HTERT RPE-1 (cell line): Measurements from ENCODE around the gene NPHP3.

Experiments used
- in situ Hi-C: fragments of 300-500 bp; cut with MboI; formaldehyde crosslinking; loops from 4 replicates; pipeline ENCODE4 v1.14.3; 2020; ENCODE audit warnings: low sequenced_read_pairs

Gene NPHP3

GRCh38 chr3:132694991-132695390, 27.2 kb downstream of the NPHP3 start:
- in situ Hi-C loops: no loop called here

DNA sequence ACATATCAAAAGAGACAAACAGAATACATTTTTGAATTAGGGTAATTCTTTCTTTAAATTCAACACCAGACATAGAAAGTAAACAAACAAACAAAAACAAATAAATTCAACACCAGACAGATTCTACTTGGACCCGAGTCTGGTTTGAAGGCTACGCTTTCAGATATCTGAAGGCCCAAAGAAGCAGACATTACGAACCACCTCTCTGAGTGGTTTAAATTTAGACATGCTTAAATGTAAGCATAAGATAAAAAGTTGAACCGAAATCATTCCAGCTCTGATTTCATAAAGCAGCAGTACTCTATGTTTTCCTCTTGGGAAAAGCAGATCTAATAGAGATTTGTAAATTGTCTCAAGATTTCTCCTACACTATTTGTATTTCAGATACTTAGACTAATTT, 32.2 kb downstream of the NPHP3 start:
- in situ Hi-C loops: no loop called here

DNA sequence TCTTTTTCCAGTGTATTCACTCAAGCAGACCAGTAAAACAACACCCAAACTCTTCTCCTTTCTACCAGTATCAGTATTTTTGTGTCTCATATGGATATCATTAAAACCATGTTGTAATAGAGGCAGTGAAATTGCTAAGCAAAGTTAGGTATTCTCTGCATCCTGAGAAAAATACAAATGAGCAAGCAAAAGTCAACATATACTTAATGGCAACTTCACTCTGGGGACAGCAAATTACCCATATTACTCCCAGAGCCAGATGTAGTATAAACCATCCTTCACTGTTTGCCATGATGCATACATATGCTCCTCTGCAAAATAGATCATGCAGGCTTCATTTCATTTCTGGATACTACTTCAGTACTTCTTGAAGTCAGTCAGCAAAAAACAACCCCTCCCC, 40.0 kb downstream of the NPHP3 start:
- in situ Hi-C loops: no loop called here

- in situ Hi-C loops: no loop called here
Measured at GRCh38 chr3:132681421-132681820, 40.8 kb downstream of the NPHP3 start.

GRCh38 chr3:132679911-132680310, 42.3 kb downstream of the NPHP3 start:
- in situ Hi-C loops: no loop called here

GRCh38 chr3:132675408-132675807, 46.8 kb downstream of the NPHP3 start:
- in situ Hi-C loops: no loop called here

DNA sequence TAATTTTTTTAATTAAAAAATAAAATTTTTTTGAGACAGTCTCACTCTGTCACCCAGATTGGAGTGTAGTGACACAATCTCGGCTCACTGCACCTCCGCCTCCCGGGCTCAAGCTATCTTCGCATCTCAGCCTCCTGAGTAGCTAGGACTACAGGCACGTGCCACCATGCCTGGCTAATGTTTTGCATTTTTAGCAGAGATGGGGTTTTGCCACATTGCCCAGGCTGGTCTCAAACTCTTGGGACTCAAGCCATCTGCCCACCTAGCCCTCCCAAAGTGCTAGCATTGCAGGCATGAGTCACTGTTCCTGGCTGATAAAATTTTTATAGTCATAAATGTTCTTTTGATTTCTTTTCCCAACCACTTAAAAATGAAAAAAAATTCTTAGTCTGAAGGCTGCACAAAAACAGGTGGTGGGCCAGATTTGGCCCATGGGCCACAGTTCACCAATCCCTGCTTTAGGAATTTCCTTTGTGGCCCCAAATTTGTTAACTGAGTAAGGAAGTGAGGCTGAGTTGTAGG, 52.9 kb downstream of the NPHP3 start:
- in situ Hi-C loops: no loop called here

DNA sequence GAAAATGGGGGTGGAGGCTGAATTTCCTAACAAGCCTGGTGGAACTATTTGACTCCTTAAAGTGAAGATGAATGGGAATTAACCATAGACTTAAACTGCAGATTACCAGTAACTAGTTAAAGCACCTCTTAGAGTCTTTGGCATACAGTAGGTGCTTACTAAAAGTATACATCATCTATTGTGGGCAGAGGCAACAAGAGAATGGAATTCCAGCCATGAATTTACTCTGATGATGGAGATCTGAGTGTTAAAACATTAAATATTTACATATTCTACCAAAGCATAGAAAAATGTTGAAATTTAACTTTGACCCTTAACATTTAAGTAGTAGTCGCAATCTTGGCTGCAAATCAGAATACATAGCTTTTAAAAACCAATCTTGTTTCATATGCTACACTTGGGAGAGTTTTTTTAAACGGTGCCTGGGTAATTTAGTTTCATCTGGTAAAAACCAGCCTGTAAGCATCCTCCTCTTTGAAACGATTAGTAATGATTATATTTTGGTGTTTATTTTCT, 56.9 kb downstream of the NPHP3 start:
- in situ Hi-C loops: no loop called here

DNA sequence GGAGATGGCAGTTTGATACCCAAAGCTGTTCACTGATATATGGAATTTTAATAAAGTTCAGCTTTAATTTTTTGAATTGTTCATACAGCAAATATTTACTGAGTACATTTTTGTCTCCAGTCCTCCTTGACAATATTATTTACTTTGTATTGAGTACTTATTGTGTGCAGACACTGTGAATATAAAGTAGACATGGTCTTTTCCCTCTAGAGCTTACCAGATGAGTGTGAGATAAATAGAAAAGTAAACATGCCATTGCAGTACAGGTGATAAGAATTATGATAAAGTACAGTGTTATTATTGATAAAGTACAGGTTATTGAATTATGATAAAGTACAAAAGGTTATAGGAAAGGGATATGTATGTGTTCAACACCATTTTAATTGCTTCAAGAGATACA, 60.0 kb downstream of the NPHP3 start:
- in situ Hi-C loops: no loop called here

DNA sequence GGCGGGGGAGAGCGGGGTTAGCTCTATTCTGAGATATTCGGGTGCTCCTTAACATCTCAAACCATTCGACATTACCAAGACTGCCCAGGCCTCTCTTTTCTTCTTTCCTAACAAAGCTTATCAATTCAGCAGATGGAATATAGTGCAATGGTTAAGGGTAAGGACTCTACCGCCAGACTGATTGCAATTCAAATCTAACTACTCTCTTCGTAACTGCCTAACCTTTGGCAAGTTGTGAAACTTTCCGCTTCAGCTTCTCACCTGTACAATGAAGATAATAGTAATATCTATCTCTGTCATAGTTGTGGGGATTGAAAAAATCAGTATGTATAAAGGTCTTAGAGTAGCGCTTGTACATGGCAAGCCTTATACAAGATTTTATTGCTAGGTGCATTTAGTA, 61.1 kb downstream of the NPHP3 start:
- in situ Hi-C loops: no loop called here

GRCh38 chr3:132660811-132661070, 61.5 kb downstream of the NPHP3 start:
- in situ Hi-C loops: no loop called here

DNA sequence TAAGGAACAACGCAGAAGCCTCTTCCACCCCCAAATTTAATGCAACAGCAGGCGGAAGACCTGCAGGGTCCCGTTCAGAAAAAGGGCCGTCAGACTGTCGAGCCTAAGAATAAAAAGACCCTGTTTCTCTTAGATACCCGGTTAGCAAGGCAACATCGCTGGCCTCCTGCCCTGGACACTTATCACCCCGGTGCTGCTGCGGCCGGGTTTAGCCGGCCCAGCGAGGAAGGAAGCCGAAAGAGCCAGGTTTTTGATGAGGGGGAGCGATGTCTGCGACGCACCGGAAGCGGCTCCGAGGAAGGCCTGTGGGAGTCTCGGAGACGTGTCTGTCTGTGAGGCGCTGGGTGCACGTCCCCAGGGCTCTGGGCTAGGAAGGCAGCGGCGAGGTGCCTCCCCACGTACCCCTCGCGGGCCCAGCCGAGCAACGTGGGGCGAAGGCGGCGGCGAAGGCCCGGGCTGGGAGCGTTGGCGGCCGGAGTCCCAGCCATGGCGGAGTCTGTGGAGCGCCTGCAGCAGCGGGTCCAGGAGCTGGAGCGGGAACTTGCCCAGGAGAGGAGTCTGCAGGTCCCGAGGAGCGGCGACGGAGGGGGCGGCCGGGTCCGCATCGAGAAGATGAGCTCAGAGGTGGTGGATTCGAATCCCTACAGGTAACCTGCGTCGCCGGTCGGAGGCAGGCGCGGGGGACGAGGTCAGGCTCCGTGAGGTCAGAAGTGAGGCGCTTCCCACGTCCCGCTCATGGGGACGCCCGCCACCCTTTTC, 62.0 kb downstream of the NPHP3 start, which contains the start of gene UBA5:
TSS of gene UBA5 (plus strand) at position 278 of the 759 bp plus-strand sequence. CDS start at position 487, 209 bp downstream.
- in situ Hi-C loops: no loop called here

- in situ Hi-C loops: no loop called here
Measured at GRCh38 chr3:132659365-132660051, 62.7 kb downstream of the NPHP3 start, which contains the start of gene ACAD11. ACAD11 (minus strand) TSS chr3:132659809; CDS start chr3:132659751, 58 bp downstream.

GRCh38 chr3:132659000-132659364, 63.2 kb downstream of the NPHP3 start:
- in situ Hi-C loops: no loop called here

DNA sequence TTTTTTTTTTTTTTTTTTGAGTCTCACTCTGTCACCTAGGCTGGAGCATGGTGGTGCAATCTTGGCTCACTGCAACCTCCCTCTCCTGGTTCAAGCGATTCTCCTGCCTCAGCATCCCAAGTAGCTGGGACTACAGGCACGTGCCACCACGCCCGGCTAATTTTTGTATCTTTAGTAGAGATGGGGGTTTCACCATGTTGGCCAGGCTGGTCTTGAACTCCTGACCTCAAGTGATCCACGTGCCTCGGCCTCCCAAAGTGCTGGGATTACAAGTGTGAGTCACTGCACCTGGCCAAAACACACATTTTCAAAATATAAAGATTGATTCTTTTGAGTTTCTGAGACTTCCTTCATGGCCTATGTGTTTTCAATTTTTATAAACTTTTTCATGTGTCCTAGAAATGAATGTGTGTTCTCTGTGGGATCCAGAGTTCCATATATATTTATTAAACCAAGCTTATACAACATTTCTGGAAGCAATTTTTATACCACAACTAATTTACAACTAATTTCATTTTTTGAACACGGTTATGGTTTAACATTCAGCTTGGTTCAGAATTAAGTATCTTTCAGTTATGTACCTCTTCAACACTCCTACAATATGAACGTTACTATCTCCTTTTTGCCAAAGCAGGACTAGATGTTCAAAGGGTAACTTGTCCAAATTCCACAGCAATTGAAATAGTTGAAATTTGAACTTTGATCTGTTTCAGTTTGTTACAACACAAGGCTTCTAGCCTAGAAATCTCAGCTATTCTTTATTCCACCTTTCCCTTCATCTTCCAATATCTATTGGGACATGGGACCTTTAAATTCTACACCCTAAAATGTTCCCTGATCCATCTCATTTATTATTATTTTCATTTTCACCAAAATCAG, 64.1 kb downstream of the NPHP3 start:
- in situ Hi-C loops: no loop called here

- in situ Hi-C loops: no loop called here
Measured at GRCh38 chr3:132655471-132655870, 66.7 kb downstream of the NPHP3 start.

DNA sequence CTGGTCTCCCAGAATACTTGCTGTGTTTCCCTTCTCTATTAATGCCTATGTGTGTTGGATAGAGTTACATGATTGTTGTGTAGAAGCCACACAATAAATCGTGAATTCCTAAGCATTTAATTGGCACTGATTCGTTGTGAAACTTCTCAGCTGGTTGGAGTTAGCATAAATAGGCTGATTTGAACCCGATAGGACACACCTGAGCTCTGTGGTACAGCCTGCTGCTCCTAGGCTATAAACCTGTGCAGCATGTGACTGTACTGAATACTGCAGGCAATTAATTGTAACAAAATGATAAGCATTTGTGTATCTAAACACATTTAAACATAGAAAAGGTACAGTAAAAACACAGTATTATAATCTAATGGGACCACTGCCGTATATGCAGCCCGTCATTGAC, 67.5 kb downstream of the NPHP3 start:
- in situ Hi-C loops: no loop called here

DNA sequence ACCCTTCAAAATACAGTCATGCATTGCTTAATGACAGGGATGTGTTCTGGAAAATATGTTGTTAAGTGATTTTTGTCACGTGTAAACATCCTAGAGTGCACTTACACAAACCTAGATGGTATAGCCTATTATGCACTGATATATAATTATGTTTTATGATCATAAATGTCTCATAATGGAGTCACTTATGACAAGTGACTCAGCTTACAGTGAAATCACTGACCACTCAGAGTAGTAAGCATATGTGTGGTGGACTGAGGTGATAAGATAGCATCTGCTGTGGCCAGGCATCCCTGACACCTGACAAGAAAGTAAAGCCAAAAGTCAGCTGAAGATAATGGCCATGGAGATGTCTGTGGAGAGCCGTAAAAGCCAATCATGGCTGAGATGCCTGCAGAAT, 68.0 kb downstream of the NPHP3 start:
- in situ Hi-C loops: no loop called here

DNA sequence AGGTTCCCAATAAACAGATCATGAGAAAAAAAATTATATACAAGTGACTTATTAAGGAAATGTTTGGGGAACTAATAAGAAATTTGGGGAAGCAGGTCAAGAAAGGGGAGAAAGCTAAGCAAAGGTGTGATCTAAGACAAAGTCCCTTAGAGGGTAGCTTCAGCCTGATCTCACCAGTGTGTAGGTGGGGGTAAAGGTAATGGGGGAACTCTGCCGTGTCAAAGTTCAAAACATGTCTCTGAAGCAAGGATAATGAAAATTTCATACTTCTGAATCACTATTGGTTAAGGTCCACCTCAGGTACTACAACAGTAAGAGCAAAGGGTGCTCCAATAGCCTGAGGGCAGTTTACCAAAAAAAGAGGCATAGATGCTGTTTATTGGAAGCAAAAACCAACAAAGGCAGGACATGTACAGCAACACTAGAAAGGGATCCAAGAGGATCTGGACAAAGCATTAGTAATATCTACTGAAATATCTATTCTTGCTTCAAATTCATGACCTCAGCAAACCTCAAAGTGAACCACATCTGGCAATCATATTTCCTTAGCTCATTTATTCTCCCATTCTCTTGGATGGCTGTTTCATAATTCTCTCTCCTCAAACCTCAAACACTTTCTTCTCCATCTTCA, 69.5 kb downstream of the NPHP3 start:
- in situ Hi-C loops: no loop called here

DNA sequence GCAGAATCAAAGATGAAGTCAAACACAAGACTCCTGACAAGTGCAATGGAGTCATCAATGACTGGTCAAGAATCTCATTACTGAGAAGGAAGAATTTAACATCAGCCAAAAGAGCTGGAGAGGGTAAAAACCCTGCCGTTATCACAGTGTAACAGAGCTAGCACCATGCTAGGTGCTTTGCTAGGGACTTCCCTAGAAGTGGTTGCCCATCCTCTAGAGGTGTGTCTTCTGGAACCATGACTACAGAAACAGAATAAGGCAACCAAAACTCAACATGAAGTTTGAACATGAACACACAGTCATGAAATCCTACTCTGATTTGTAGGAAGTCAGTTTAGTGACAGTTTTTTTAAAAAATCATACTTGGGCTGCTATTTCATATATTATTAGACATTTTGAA, 72.1 kb downstream of the NPHP3 start:
- in situ Hi-C loops: no loop called here

DNA sequence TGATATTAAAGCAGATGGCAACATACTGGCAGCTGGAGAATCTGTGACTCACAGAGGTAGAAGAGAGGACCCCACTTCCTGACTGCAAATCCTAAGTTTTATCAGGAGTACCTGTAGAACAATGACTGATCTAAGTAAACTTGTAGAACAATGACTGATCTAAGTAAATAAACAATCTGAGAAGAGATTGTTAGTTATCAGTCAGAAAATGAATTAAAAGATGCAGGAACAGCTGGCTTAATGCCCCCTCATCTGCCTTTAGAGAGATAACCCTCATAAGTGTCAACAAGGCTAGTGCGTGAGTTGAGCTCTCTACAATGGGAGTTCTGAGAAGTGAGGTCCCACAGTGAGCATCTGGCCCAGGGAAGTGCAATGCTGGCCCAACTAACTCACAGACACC, 77.2 kb downstream of the NPHP3 start:
- in situ Hi-C loops: no loop called here
